Ishikawa (cell line): ENCODE measurements around the gene ADM5.
A peak's percentile ranks its signal among the peaks of the same experiment; 100 is the strongest.

Experiments used
- TCF12 ChIP-seq: IDR thresholded peaks from 2 replicates; pipeline ENCODE4 v1.6.1; 2012; ENCODE audit warnings: low read depth
- TF ChIP-seq, protein P1 (sequence below): IDR thresholded peaks from 2 replicates; pipeline ENCODE4 v1.6.1; 2012; ENCODE audit warnings: low read depth, mild to moderate bottlenecking

DNA sequence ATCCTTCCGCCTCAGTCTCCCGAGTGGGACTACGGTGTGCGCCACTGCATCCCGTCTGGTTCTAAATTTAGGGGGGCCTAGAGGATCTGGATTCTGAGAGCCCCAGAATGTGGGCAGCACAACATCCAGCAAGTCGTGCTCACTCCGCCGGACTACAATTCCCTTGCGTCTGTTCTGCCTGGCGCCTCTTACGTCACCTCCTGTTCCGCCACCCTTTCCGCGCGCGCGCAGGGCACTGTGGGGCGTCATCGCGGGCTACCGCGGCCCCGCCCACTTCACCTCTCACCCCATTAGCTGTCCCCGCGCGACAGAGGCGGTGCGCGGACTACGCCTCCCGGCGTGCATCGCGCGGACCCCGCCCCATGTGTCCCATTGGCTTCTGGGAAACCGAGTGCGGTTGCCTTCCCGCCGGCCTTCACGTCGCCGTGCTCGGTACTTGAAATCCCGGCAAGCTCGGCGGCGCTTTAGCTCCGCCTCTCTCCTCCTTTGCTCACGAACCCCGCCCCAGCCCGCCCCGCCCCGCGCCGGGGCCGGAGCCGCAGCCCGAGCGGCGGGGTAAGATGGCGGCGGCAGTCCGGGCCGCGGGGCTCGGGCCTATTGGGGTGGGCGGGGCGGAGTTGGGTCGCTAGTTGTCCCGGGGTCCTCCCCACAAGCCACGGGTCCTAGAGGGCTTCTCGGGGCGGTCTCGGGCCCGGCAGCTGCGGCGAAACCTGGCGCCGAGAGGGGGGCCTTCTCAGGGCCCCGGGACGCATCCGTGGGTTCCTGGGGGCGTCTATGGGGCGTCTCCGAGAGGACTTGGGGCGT is 47.5 kb upstream of the ADM5 start, which contains the start of gene SCAF1:
- TF ChIP-seq, protein P1, sequence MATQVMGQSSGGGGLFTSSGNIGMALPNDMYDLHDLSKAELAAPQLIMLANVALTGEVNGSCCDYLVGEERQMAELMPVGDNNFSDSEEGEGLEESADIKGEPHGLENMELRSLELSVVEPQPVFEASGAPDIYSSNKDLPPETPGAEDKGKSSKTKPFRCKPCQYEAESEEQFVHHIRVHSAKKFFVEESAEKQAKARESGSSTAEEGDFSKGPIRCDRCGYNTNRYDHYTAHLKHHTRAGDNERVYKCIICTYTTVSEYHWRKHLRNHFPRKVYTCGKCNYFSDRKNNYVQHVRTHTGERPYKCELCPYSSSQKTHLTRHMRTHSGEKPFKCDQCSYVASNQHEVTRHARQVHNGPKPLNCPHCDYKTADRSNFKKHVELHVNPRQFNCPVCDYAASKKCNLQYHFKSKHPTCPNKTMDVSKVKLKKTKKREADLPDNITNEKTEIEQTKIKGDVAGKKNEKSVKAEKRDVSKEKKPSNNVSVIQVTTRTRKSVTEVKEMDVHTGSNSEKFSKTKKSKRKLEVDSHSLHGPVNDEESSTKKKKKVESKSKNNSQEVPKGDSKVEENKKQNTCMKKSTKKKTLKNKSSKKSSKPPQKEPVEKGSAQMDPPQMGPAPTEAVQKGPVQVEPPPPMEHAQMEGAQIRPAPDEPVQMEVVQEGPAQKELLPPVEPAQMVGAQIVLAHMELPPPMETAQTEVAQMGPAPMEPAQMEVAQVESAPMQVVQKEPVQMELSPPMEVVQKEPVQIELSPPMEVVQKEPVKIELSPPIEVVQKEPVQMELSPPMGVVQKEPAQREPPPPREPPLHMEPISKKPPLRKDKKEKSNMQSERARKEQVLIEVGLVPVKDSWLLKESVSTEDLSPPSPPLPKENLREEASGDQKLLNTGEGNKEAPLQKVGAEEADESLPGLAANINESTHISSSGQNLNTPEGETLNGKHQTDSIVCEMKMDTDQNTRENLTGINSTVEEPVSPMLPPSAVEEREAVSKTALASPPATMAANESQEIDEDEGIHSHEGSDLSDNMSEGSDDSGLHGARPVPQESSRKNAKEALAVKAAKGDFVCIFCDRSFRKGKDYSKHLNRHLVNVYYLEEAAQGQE: no peak
- TF ChIP-seq TCF12: peak; percentile 81
